K562 (cell line): ENCODE measurements around the gene USP49. TPM values are rescaled to one million over a fixed set of nuclear protein-coding genes. Genes with fewer than 3 reads are reported as not detected.
A peak's percentile ranks its signal among the peaks of the same experiment; 100 is the strongest.

Experiments
- ATAC-seq: fragments of 200-7000 bp; cut with Tn5 transposase; 3 replicates; pipeline ENCODE4 v1.9.1; 2020; ENCODE audit warnings: moderate library complexity
- BruUV-seq: library from RNA; stranded (reverse); fragments of 400-500 nt; replicated peaks from 2 replicates; lab custom pipeline; 2021; lab: Mats Ljungman, UMichigan
- CTCF ChIA-PET: fragments of 300-600 bp; formaldehyde crosslinking; extraction: SDS; loops from one replicate; lab custom pipeline; 2021; ENCODE audit warnings: low intra/inter-chr PET ratio; lab: Yijun Ruan, JAX
- POLR2A ChIA-PET: fragments of 300-600, 350-650 bp; sonication (Branson Sonifier 250); formaldehyde crosslinking; extraction: SDS; loops from one replicate; lab custom pipeline; 2021; ENCODE audit warnings: antibody characterized with exemption, inconsistent platforms; lab: Yijun Ruan, JAX
- DNase-seq, 4 experiments: peaks; one replicate each; pipeline versions ENCODE4 v3.0.0 to v3.0.0-alpha.2; 2011 to 2018; ENCODE audit warnings: low spot score in 3 of 4, mixed read lengths in 3 of 4; ENCODE audit errors: extremely low read depth in 1 of 4
- FAIRE-seq: peaks from 2 replicates; lab custom pipeline; 2011; peaks lifted over from hg19 to GRCh38; lab: Jason Lieb, UNC
- H2AFZ ChIP-seq: 2 replicates; pipeline ENCODE4 v1.6.0; 2011; ENCODE audit warnings: low read depth, low read length, control low read depth, inconsistent platforms
- H3K27ac ChIP-seq: fragments of 200-600 bp; 3 replicates; pipeline ENCODE4 v1.8.0; 2011; ENCODE audit warnings: low read depth, mild to moderate bottlenecking, control low read depth, inconsistent platforms, low read length, moderate library complexity, mixed read lengths; ENCODE audit errors: extremely low read depth
- H3K27me3 ChIP-seq, 2 experiments: fragments of 300-600 bp in 1 of 2; 2 replicates in 1 of 2; 3 replicates in 1 of 2; pipeline versions ENCODE4 v1.6.0 to v1.8.0; 2011; ENCODE audit warnings: inconsistent platforms in 2 of 2, low read length in 2 of 2, mild to moderate bottlenecking in 1 of 2, mixed read lengths in 1 of 2, moderate library complexity in 1 of 2; ENCODE audit not compliant: control insufficient read depth in 2 of 2, insufficient read depth in 2 of 2
- H3K36me3 ChIP-seq: fragments of 300-600 bp; 3 replicates; pipeline ENCODE4 v1.8.0; 2011; ENCODE audit warnings: mild to moderate bottlenecking, low read length, inconsistent platforms; ENCODE audit not compliant: control insufficient read depth, insufficient read depth
- H3K4me1 ChIP-seq, 2 experiments: fragments of 200-600 bp in 1 of 2; replicated peaks in 1 of 2; 2 replicates in 1 of 2; 3 replicates in 1 of 2; pipeline versions ENCODE4 v1.5.1 to v1.8.0; 2011; ENCODE audit warnings: inconsistent platforms in 2 of 2, low read length in 2 of 2, mild to moderate bottlenecking in 1 of 2, mixed read lengths in 1 of 2, moderate library complexity in 1 of 2; ENCODE audit not compliant: control insufficient read depth in 2 of 2, insufficient read depth in 2 of 2
- H3K4me2 ChIP-seq: 2 replicates; pipeline ENCODE4 v1.6.1; 2011; ENCODE audit warnings: low read length, control low read depth, inconsistent platforms, mixed read lengths; ENCODE audit not compliant: insufficient read depth
- H3K4me3 ChIP-seq: fragments of 200-600 bp; sonication (generic), shearing (Covaris generic); 2 replicates; pipeline ENCODE4 v1.5.1; 2016; ENCODE audit warnings: control low read depth, inconsistent platforms
- H3K79me2 ChIP-seq: fragments of 200-600 bp; 3 replicates; pipeline ENCODE4 v1.8.0; 2011; ENCODE audit warnings: low read length, inconsistent platforms; ENCODE audit not compliant: control insufficient read depth, insufficient read depth
- H3K9ac ChIP-seq, 2 experiments: 2 replicates each; pipeline versions ENCODE4 v1.6.0 to v1.6.1; 2011; ENCODE audit warnings: low read depth in 2 of 2, low read length in 2 of 2, control low read depth in 1 of 2, inconsistent platforms in 1 of 2, mild to moderate bottlenecking in 1 of 2, mixed read lengths in 1 of 2; ENCODE audit not compliant: insufficient read depth in 1 of 2
- H3K9me1 ChIP-seq: one replicate; pipeline ENCODE4 v1.6.0; 2011; ENCODE audit warnings: inconsistent platforms, mild to moderate bottlenecking, low read length, moderate library complexity; ENCODE audit not compliant: control insufficient read depth, insufficient read depth
- H3K9me3 ChIP-seq: replicated peaks from 2 replicates; pipeline ENCODE4 v1.5.1; 2011; ENCODE audit warnings: low read depth, low read length, inconsistent platforms; ENCODE audit not compliant: control insufficient read depth, insufficient read depth
- H4K20me1 ChIP-seq: replicated peaks from 2 replicates; pipeline ENCODE4 v1.6.1; 2011; ENCODE audit warnings: low read length, inconsistent platforms, mixed read lengths; ENCODE audit not compliant: control insufficient read depth, insufficient read depth
- DNMT1 ChIP-seq: fragments of 450-650 bp; IDR thresholded peaks from 2 replicates; pipeline ENCODE4 v1.6.1; 2016; ENCODE audit warnings: antibody characterized with exemption, mild to moderate bottlenecking
- MEF2A ChIP-seq: IDR thresholded peaks from 2 replicates; pipeline ENCODE4 v1.6.1; 2011; ENCODE audit warnings: low read depth, mild to moderate bottlenecking, low read length, moderate library complexity; ENCODE audit not compliant: control insufficient read depth
- MYNN ChIP-seq, 2 experiments: sonication (generic); formaldehyde crosslinking in 1 of 2; IDR thresholded peaks; 2 replicates each; pipeline versions ENCODE4 v1.5.0 to v1.6.1; 2016 to 2020; ENCODE audit warnings: antibody characterized with exemption in 1 of 2, missing genetic modification reagents in 1 of 2
- PML ChIP-seq: IDR thresholded peaks from 2 replicates; pipeline ENCODE4 v1.6.1; 2012; ENCODE audit warnings: low read length, inconsistent platforms
- POLR2A ChIP-seq: fragments of 450-650 bp; conservative IDR thresholded peaks from 2 replicates; pipeline ENCODE4 v1.6.1; 2016
- POLR2AphosphoS5 ChIP-seq: IDR thresholded peaks from 2 replicates; pipeline ENCODE4 v1.6.1; 2011; ENCODE audit warnings: mild to moderate bottlenecking, low read depth, low read length, moderate library complexity; ENCODE audit not compliant: control insufficient read depth, insufficient read depth
- RAD51 ChIP-seq: fragments of 450-650 bp; IDR thresholded peaks from 2 replicates; pipeline ENCODE4 v1.7.1; 2016; ENCODE audit warnings: low read depth, mild to moderate bottlenecking, borderline replicate concordance
- SAFB2 ChIP-seq: fragments of 200-400 bp; formaldehyde crosslinking; IDR thresholded peaks from 2 replicates; pipeline ENCODE4 v1.6.1; 2018; ENCODE audit warnings: borderline replicate concordance, low read length, low read depth, moderate library complexity; ENCODE audit not compliant: severe bottlenecking
- SP2 ChIP-seq: IDR thresholded peaks from 2 replicates; pipeline ENCODE4 v1.6.1; 2011; ENCODE audit warnings: mild to moderate bottlenecking, low read depth, low read length, moderate library complexity; ENCODE audit not compliant: poor library complexity, severe bottlenecking; ENCODE audit errors: extremely low read depth
- TGIF2 ChIP-seq: sonication (generic); formaldehyde crosslinking; IDR thresholded peaks from 2 replicates; pipeline ENCODE4 v1.8.1; 2022; ENCODE audit warnings: mild to moderate bottlenecking, missing genetic modification reagents, moderate library complexity
- ZNF3 ChIP-seq: fragments of 250-450 bp; sonication (Bioruptor Pico); IDR thresholded peaks from 2 replicates; pipeline ENCODE4 v1.5.0; 2021; ENCODE audit warnings: mild to moderate bottlenecking, moderate library complexity
- WGBS: fragments of 100-300 bp; shearing (Covaris generic); methylation state at CpG from one replicate; pipeline ENCODE4 v1.1.6; 2016; ENCODE audit warnings: low coverage, mixed read lengths; ENCODE audit not compliant: insufficient coverage; ENCODE audit errors: missing lambda C conversion rate; 5-methylcytosine and 5-hydroxymethylcytosine counted together
- in situ Hi-C: fragments of 300-500 bp; cut with MboI; formaldehyde crosslinking; loops from 4 replicates; pipeline ENCODE4 v1.15.0; 2018; ENCODE audit warnings: inconsistent platforms, mixed read lengths
- intact Hi-C: fragments of 100-400 bp; cut with micrococcal nuclease; formaldehyde crosslinking; loops from 2 replicates; pipeline ENCODE4 v1.14.2; 2022
- polyA plus RNA-seq, 8 experiments: library from polyadenylated mRNA; depleted of rRNA in 4 of 8; stranded (reverse) in 5 of 8; unstranded in 3 of 8; fragments of >200 nt; fragmentation: Nextera tagmentation in 2 of 8; fragmentation: Illumina TruSeq in 1 of 8; extraction: Ambion mirVana in 2 of 8; extraction: Trizol in 1 of 8; gene quantifications; 2 replicates each; pipeline versions ENCODE4 v1.2.1 to v1.2.3, GENCODE V29; 2011 to 2014; ENCODE audit warnings: inconsistent platforms in 1 of 8, missing spikeins in 1 of 8
- total RNA-seq, 7 experiments: library from RNA; depleted of rRNA in 6 of 7; stranded (reverse); fragments of >200 nt in 6 of 7; fragmentation: Illumina TruSeq in 2 of 7; extraction: Trizol in 2 of 7; gene quantifications; 2 replicates each; pipeline versions ENCODE4 v1.2.1 to v1.2.3, GENCODE V29; 2011 to 2021; ENCODE audit warnings: low replicate concordance in 1 of 7
- TF ChIP-seq, protein P1 (sequence below): fragments of 200-800 bp; sonication (Bioruptor generic); IDR thresholded peaks from 2 replicates; pipeline ENCODE4 v1.6.1; 2017; ENCODE audit warnings: missing genetic modification characterization, missing compliant biosample characterization

USP49 gene
- total and polyA plus RNA-seq, 9 of the 15 experiments (the other 6 are each of a cell fraction or from before 2014, with no cell fraction given): 1.0 to 9.9 (median 6.5) TPM

GRCh38 chr6:41796474-41796873 is 98.7 kb downstream of the USP49 start (continued):
- no peak for TF ChIP-seq RAD51
- TF ChIP-seq DNMT1: no peak
- TF ChIP-seq TGIF2: no peak

GRCh38 chr6:41791984-41792383 is 103.2 kb downstream of the USP49 start:
- no TSS peak for BruUV-seq
- WGBS: 93% methylated on average over 4 of the region's 4 CpGs
- in situ Hi-C loops: no loop called here

More at GRCh38 chr6:41791984-41792383, 103.2 kb downstream of the USP49 start:
- ATAC-seq (no peak), DNase-seq (no peak), FAIRE-seq (no peak)
- CTCF ChIA-PET: no interaction called here
- TF ChIP-seq POLR2AphosphoS5: peak; percentile 34; the same call in 1 of the 2 replicates
- TF ChIP-seq, protein P1, sequence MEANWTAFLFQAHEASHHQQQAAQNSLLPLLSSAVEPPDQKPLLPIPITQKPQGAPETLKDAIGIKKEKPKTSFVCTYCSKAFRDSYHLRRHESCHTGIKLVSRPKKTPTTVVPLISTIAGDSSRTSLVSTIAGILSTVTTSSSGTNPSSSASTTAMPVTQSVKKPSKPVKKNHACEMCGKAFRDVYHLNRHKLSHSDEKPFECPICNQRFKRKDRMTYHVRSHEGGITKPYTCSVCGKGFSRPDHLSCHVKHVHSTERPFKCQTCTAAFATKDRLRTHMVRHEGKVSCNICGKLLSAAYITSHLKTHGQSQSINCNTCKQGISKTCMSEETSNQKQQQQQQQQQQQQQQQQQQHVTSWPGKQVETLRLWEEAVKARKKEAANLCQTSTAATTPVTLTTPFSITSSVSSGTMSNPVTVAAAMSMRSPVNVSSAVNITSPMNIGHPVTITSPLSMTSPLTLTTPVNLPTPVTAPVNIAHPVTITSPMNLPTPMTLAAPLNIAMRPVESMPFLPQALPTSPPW: no peak
- TF ChIP-seq POLR2A: peak; percentile 46
- no peak for TF ChIP-seq ZNF3 (CRISPR knock-in tag)
- 0 out of 2 replicates have a peak, but pooled peaks have one; percentile 15 for TF ChIP-seq MYNN (IDR thresholded peaks at IDR 0.05)
- TF ChIP-seq MYNN (CRISPR knock-in tag; IDR thresholded peaks at IDR 0.05): no peak
- TF ChIP-seq PML: peak; percentile 30; the same call in 1 of the 2 replicates
- TF ChIP-seq SP2: no peak
- no peak for TF ChIP-seq MEF2A
- no peak for TF ChIP-seq SAFB2
- POLR2A ChIA-PET: interaction anchor here (0.5 to 7.1 kb wide), 5 partner anchors 8 to 312 kb away, joined by 3 to 37 read pairs (median 4); no protein-coding TSS in a partner anchor
- intact Hi-C loops: no loop called here
- Histone ChIP-seq H4K20me1 (peaks cover 5% of the 10 kb centered on the region; the same call in 1 of the 2 replicates), H3K27me3 (no peaks in the 10 kb centered on the region), H3K27ac (no peak overlapping the region), H3K9me3 (no peaks in the 10 kb centered on the region), H3K4me1 (peaks cover 7 to 12% of the 10 kb centered on the region in 2 experiments; a peak in 4 of 5 replicates), H2AFZ (no peak overlapping the region), H3K9me1 (no peaks in the 10 kb centered on the region), H3K9ac (no peak overlapping the region), H3K79me2 (peaks cover 37% of the 10 kb centered on the region), H3K4me3 (no peak overlapping the region), H3K4me2 (no peak overlapping the region), H3K36me3 (peaks cover 56% of the 10 kb centered on the region)
